Mesothelial cell of epicardium (in vitro differentiated cells): Measurements from ENCODE around the gene DMWD. TPM values are rescaled to one million over a fixed set of nuclear protein-coding genes. Genes with fewer than 3 reads are reported as not detected.

Experiments
- DNase-seq, 2 experiments: peaks; one replicate each; pipeline ENCODE4 v3.0.0; 2021; ENCODE audit warnings: low spot score in 2 of 2; ENCODE audit not compliant: unreplicated experiment in 2 of 2
- H3K27ac Mint-ChIP-seq: 2 replicates; pipeline ENCODE4 v1.8.0; 2021; ENCODE audit warnings: mixed read lengths
- H3K27me3 Mint-ChIP-seq: 2 replicates; pipeline ENCODE4 v1.8.0; 2021; ENCODE audit warnings: low read depth, mixed read lengths
- H3K36me3 Mint-ChIP-seq: 2 replicates; pipeline ENCODE4 v1.8.0; 2021; ENCODE audit warnings: mixed read lengths
- H3K4me1 Mint-ChIP-seq: 2 replicates; pipeline ENCODE4 v1.8.0; 2021; ENCODE audit warnings: mixed read lengths
- H3K4me3 Mint-ChIP-seq: 2 replicates; pipeline ENCODE4 v1.8.0; 2021; ENCODE audit warnings: mild to moderate bottlenecking, moderate library complexity, mixed read lengths
- H3K9me3 Mint-ChIP-seq: 2 replicates; pipeline ENCODE4 v1.8.0; 2021; ENCODE audit warnings: mixed read lengths
- total RNA-seq: library from RNA; stranded (reverse); gene quantifications from 3 replicates; pipeline ENCODE4 v1.2.1, GENCODE V29; 2021
- TF ChIP-seq, protein P1 (sequence below): fragments of 200-600 bp; sonication (generic); IDR thresholded peaks from one replicate; pipeline ENCODE4 v1.5.0; 2021; ENCODE audit warnings: antibody characterized with exemption; ENCODE audit not compliant: unreplicated experiment

Gene DMWD
- total RNA-seq, 1 donor from 2014 or later: 120 TPM

DNA sequence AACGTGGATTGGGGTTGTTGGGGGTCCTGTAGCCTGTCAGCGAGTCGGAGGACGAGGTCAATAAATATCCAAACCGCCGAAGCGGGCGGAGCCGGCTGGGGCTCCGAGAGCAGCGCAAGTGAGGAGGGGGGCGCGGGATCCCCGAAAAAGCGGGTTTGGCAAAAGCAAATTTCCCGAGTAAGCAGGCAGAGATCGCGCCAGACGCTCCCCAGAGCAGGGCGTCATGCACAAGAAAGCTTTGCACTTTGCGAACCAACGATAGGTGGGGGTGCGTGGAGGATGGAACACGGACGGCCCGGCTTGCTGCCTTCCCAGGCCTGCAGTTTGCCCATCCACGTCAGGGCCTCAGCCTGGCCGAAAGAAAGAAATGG lies 22.8 kb downstream of the DMWD start:
- no peaks in the 10 kb centered on the region for H3K27me3 Mint-ChIP-seq
- TF ChIP-seq, protein P1, sequence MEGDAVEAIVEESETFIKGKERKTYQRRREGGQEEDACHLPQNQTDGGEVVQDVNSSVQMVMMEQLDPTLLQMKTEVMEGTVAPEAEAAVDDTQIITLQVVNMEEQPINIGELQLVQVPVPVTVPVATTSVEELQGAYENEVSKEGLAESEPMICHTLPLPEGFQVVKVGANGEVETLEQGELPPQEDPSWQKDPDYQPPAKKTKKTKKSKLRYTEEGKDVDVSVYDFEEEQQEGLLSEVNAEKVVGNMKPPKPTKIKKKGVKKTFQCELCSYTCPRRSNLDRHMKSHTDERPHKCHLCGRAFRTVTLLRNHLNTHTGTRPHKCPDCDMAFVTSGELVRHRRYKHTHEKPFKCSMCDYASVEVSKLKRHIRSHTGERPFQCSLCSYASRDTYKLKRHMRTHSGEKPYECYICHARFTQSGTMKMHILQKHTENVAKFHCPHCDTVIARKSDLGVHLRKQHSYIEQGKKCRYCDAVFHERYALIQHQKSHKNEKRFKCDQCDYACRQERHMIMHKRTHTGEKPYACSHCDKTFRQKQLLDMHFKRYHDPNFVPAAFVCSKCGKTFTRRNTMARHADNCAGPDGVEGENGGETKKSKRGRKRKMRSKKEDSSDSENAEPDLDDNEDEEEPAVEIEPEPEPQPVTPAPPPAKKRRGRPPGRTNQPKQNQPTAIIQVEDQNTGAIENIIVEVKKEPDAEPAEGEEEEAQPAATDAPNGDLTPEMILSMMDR: no peak
- peak overlapping the region; percentile 98 for H3K27ac Mint-ChIP-seq
- H3K4me1 Mint-ChIP-seq: peaks cover 21% of the 10 kb centered on the region
- H3K9me3 Mint-ChIP-seq: no peaks in the 10 kb centered on the region
- peak overlapping the region; percentile 98 for H3K4me3 Mint-ChIP-seq
- H3K36me3 Mint-ChIP-seq: peaks cover 6% of the 10 kb centered on the region
- no peak for DNase-seq

DNA sequence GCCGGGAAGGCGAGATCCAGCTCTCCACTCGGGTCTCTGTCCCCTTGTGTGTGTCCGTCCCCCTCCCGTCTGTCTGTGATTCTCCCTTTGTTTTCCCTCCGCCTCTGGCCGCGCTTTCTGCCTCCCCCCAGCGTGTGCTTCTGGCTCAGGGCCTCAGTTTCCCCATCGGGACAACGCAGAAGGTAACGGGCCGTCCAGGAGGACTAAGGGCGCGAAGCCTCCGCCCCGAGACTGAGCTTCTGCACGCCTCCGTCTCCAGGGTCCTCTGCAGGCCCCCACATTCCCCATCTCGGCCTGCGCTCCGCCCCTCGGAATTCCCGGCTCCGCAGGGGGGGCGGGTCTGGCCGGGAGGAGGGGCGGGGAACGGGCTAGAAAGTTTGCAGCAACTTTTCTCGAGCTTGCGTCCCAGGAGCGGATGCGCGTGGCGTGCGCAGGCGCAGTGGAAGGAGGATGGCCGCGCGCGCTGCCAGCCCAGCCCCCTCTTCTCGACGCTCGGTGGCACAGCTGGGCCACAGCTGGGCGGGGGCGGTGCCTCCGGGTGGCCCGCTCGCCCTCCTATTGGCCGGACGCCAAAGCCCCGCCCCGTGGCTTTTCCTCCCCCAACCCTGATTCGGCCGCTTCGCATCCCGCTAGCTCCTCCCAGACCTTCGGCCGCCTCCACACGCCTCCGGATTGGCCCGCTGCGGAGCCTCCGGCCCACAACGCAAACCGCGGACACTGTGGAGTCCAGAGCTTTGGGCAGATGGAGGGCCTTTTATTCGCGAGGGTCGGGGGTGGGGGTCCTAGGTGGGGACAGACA lies 23.5 kb downstream of the DMWD start, which contains the start of gene SIX5:
SIX5 (minus strand) TSS at position 269 of the 799 bp plus-strand sequence. CDS start 408 bp downstream, outside the sequence.
- TF ChIP-seq, protein P1: no peak
- Mint-ChIP-seq H3K27ac (peak within 1 kb of the TSS; percentile 100), H3K4me1 (peaks cover 26% of the 10 kb centered on the region), H3K4me3 (peak within 1 kb of the TSS; percentile 98), H3K27me3 (no peaks in the 10 kb centered on the region), H3K36me3 (peaks cover 6% of the 10 kb centered on the region), H3K9me3 (no peaks in the 10 kb centered on the region)
- DNase-seq: peak; percentile 100

DNA sequence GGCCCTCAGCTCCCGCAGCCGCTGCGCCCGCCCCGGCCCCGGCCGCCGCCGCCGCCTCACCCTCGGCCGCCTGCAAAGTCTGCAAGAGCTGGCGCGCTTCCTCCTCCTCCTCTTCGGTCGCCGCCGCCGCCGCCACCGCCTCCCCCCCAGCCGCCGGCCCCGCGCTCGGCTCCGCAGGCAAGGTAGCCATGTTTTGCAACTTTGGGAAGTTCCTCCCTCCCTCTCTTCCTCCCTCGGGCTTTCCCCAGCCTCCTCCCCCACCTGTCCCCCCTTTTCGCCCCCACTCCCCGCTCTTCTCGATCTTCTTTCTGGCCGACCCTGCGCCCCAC lies 24.0 kb downstream of the DMWD start:
- H3K27me3 Mint-ChIP-seq: no peaks in the 10 kb centered on the region
- H3K4me3 Mint-ChIP-seq: peak overlapping the region; percentile 98
- H3K9me3 Mint-ChIP-seq: no peaks in the 10 kb centered on the region
- peak in 1 of 2 experiments; percentile 77 for DNase-seq
- H3K4me1 Mint-ChIP-seq: peaks cover 29% of the 10 kb centered on the region
- H3K36me3 Mint-ChIP-seq: peaks cover 6% of the 10 kb centered on the region
- TF ChIP-seq, protein P1: no peak
- peak overlapping the region; percentile 100 for H3K27ac Mint-ChIP-seq

DNA sequence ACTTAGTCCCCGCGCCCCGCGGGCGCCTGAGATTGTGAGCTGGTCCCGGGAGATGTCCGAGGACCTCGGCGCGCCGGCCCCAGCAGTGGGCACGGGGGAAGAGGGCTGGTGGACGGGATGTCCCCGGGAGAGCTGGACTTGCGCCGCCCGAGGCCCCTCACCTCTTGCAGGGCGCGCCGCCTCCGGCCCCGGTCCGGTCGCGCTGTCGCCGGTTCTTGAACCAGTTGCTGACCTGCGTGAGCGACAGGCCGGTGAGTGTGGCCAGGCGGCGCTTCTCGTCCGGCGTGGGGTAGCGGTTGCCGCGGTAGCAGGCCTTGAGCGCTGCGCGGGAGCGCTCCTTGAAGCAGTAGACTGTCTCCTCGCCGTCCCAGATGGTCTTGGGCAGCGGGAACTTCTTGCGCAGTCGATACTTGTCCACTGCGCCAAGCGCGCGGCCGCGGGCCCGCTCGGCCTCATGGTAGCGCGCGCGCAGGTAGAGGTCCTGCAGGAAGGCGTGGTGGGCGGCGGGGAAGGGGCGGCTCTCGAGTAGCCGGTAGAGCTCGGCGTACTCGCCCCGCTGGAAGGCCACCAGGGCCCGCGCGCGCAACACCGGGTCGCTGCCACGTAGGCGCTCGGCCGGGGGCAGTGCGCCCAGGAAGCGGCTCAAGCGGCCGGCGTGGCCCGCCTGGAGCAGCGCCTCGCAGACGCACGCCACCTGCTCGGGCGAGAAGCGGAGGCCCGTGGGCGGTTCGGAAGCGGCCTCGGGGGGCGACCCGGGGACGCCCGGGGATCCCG lies 24.6 kb downstream of the DMWD start:
- Mint-ChIP-seq H3K4me3 (peak overlapping the region; percentile 87), H3K27ac (peak overlapping the region; percentile 97), H3K36me3 (peaks cover 2% of the 10 kb centered on the region), H3K4me1 (peaks cover 29% of the 10 kb centered on the region), H3K27me3 (no peaks in the 10 kb centered on the region), H3K9me3 (no peaks in the 10 kb centered on the region)
- TF ChIP-seq, protein P1: no peak
- peak in 1 of 2 experiments; percentile 70 for DNase-seq

DNA sequence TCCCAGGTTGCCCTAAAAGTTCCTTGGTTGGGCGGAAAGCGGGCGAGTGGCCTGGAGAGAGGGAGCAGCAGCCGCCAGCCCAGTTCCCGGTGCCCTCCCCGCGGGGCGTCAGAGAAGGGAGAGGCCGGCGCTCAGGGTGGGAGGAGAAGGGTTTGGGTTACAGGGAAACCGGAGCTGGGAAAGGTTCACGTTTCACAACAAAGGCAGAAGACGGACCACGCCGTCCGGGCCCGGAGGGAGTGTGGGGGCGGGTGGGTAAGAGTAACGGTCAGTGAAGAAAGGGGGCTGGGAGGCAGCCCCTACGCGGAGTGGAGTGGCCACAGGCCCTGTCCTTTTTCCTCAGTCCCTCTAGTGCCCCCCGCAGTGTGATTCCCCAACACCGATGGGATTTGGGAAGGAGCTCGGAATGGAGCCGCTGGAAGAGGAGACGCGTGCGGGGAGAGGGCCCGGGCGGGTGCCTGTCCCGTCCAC lies 25.2 kb downstream of the DMWD start:
- Mint-ChIP-seq H3K36me3 (peaks cover 2% of the 10 kb centered on the region), H3K4me3 (peak overlapping the region; percentile 87), H3K27me3 (no peaks in the 10 kb centered on the region), H3K27ac (peak overlapping the region; percentile 97), H3K4me1 (peaks cover 29% of the 10 kb centered on the region), H3K9me3 (no peaks in the 10 kb centered on the region)
- DNase-seq: peak; percentile 60 to 77
- TF ChIP-seq, protein P1: no peak
